Measurements from ENCODE around the gene KRT37.

KRT37 gene

GRCh38 chr17:41413982-41414381 lies 10.4 kb downstream of the KRT37 start:
- H3K9me3 ChIP-seq (ENCODE audit: control insufficient read depth in 2 of 2, low read length in 2 of 2), result no peaks in the 10 kb centered on the region
- H3K4me1 ChIP-seq (ENCODE audit: control insufficient read depth in 2 of 2, insufficient read depth in 2 of 2, low read length in 2 of 2), result no peaks in the 10 kb centered on the region
- H3K4me3 ChIP-seq (ENCODE audit: low read length in 2 of 2), result no peak overlapping the region
- no peak overlapping the region for H3K9ac ChIP-seq (ENCODE audit: low read depth in 1 of 2, low read length in 2 of 2)
- no peak overlapping the region for H3K27ac ChIP-seq (ENCODE audit: low read depth in 2 of 2, low read length in 2 of 2)
- H3K36me3 ChIP-seq (ENCODE audit: control insufficient read depth in 2 of 2, insufficient read depth in 2 of 2, low read length in 2 of 2), result no peaks in the 10 kb centered on the region
- H3K27me3 ChIP-seq (ENCODE audit: control insufficient read depth in 2 of 2, insufficient read depth in 2 of 2, low read length in 2 of 2), result no peaks in the 10 kb centered on the region

GRCh38 chr17:41413353-41413957 lies 10.9 kb downstream of the KRT37 start:
- H3K4me3 ChIP-seq (ENCODE audit: low read length in 2 of 2), result no peak overlapping the region

GRCh38 chr17:41411072-41411840 lies 13.1 kb downstream of the KRT37 start:
- no peak overlapping the region for H3K4me3 ChIP-seq (ENCODE audit: low read length in 2 of 2)
- no peak overlapping the region for H3K9ac ChIP-seq (ENCODE audit: low read depth in 1 of 2, low read length in 2 of 2)
- H3K9me3 ChIP-seq (ENCODE audit: control insufficient read depth in 2 of 2, low read length in 2 of 2), result no peaks in the 10 kb centered on the region

More at GRCh38 chr17:41413353-41413957, 10.9 kb downstream of the KRT37 start:
- H3K27me3 ChIP-seq (ENCODE audit: control insufficient read depth in 2 of 2, insufficient read depth in 2 of 2, low read length in 2 of 2), result peaks cover 0 to 4% of the 10 kb centered on the region in 2 donors
- no peak overlapping the region for H3K27ac ChIP-seq (ENCODE audit: low read depth in 2 of 2, low read length in 2 of 2)
- H3K9ac ChIP-seq (ENCODE audit: low read depth in 1 of 2, low read length in 2 of 2), result no peak overlapping the region
- no peaks in the 10 kb centered on the region for H3K36me3 ChIP-seq (ENCODE audit: control insufficient read depth in 2 of 2, insufficient read depth in 2 of 2, low read length in 2 of 2)
- H3K9me3 ChIP-seq (ENCODE audit: control insufficient read depth in 2 of 2, low read length in 2 of 2), result no peaks in the 10 kb centered on the region
- no peaks in the 10 kb centered on the region for H3K4me1 ChIP-seq (ENCODE audit: control insufficient read depth in 2 of 2, insufficient read depth in 2 of 2, low read length in 2 of 2)

GRCh38 chr17:41407226-41407625 lies 17.2 kb downstream of the KRT37 start:
- no peaks in the 10 kb centered on the region for H3K36me3 ChIP-seq (ENCODE audit: control insufficient read depth in 2 of 2, insufficient read depth in 2 of 2, low read length in 2 of 2)
- H3K4me1 ChIP-seq (ENCODE audit: control insufficient read depth in 2 of 2, insufficient read depth in 2 of 2, low read length in 2 of 2), result no peaks in the 10 kb centered on the region
- H3K27me3 ChIP-seq (ENCODE audit: control insufficient read depth in 2 of 2, insufficient read depth in 2 of 2, low read length in 2 of 2), result peaks cover 0 to 4% of the 10 kb centered on the region in 2 donors
- H3K9me3 ChIP-seq (ENCODE audit: control insufficient read depth in 2 of 2, low read length in 2 of 2), result no peaks in the 10 kb centered on the region
- no peak overlapping the region for H3K9ac ChIP-seq (ENCODE audit: low read depth in 1 of 2, low read length in 2 of 2)
- no peak overlapping the region for H3K4me3 ChIP-seq (ENCODE audit: low read length in 2 of 2)
- H3K27ac ChIP-seq (ENCODE audit: low read depth in 2 of 2, low read length in 2 of 2), result no peak overlapping the region

More at GRCh38 chr17:41411072-41411840, 13.1 kb downstream of the KRT37 start:
- Histone ChIP-seq H3K27ac (ENCODE audit: low read depth in 2 of 2, low read length in 2 of 2) (no peak overlapping the region), H3K36me3 (ENCODE audit: control insufficient read depth in 2 of 2, insufficient read depth in 2 of 2, low read length in 2 of 2) (no peaks in the 10 kb centered on the region), H3K4me1 (ENCODE audit: control insufficient read depth in 2 of 2, insufficient read depth in 2 of 2, low read length in 2 of 2) (no peaks in the 10 kb centered on the region), H3K27me3 (ENCODE audit: control insufficient read depth in 2 of 2, insufficient read depth in 2 of 2, low read length in 2 of 2) (peaks cover 0 to 4% of the 10 kb centered on the region in 2 donors)

- H3K9me3 ChIP-seq (ENCODE audit: control insufficient read depth in 2 of 2, low read length in 2 of 2), result no peaks in the 10 kb centered on the region
- H3K27ac ChIP-seq (ENCODE audit: low read depth in 2 of 2, low read length in 2 of 2), result no peak overlapping the region
- no peak overlapping the region for H3K9ac ChIP-seq (ENCODE audit: low read depth in 1 of 2, low read length in 2 of 2)
- no peaks in the 10 kb centered on the region for H3K4me1 ChIP-seq (ENCODE audit: control insufficient read depth in 2 of 2, insufficient read depth in 2 of 2, low read length in 2 of 2)
- H3K27me3 ChIP-seq (ENCODE audit: control insufficient read depth in 2 of 2, insufficient read depth in 2 of 2, low read length in 2 of 2), result peaks cover 0 to 4% of the 10 kb centered on the region in 2 donors
- no peaks in the 10 kb centered on the region for H3K36me3 ChIP-seq (ENCODE audit: control insufficient read depth in 2 of 2, insufficient read depth in 2 of 2, low read length in 2 of 2)
- no peak overlapping the region for H3K4me3 ChIP-seq (ENCODE audit: low read length in 2 of 2)
These were observed 18.2 kb downstream of the KRT37 start for GRCh38 chr17:41406205-41406604.

GRCh38 chr17:41404024-41404671 lies 20.2 kb downstream of the KRT37 start:
- H3K36me3 ChIP-seq (ENCODE audit: control insufficient read depth in 2 of 2, insufficient read depth in 2 of 2, low read length in 2 of 2), result no peaks in the 10 kb centered on the region
- H3K9ac ChIP-seq (ENCODE audit: low read depth in 1 of 2, low read length in 2 of 2), result no peak overlapping the region
- no peaks in the 10 kb centered on the region for H3K4me1 ChIP-seq (ENCODE audit: control insufficient read depth in 2 of 2, insufficient read depth in 2 of 2, low read length in 2 of 2)
- no peak overlapping the region for H3K27ac ChIP-seq (ENCODE audit: low read depth in 2 of 2, low read length in 2 of 2)
- H3K9me3 ChIP-seq (ENCODE audit: control insufficient read depth in 2 of 2, low read length in 2 of 2), result no peaks in the 10 kb centered on the region
- no peak overlapping the region for H3K4me3 ChIP-seq (ENCODE audit: low read length in 2 of 2)
- H3K27me3 ChIP-seq (ENCODE audit: control insufficient read depth in 2 of 2, insufficient read depth in 2 of 2, low read length in 2 of 2), result peaks cover 0 to 4% of the 10 kb centered on the region in 2 donors

- Histone ChIP-seq H3K9me3 (ENCODE audit: control insufficient read depth in 2 of 2, low read length in 2 of 2) (no peaks in the 10 kb centered on the region), H3K27ac (ENCODE audit: low read depth in 2 of 2, low read length in 2 of 2) (no peak overlapping the region)
These were observed 20.9 kb downstream of the KRT37 start for GRCh38 chr17:41403404-41404023.

GRCh38 chr17:41402161-41402560 lies 22.2 kb downstream of the KRT37 start:
- H3K4me1 ChIP-seq (ENCODE audit: control insufficient read depth in 2 of 2, insufficient read depth in 2 of 2, low read length in 2 of 2), result no peaks in the 10 kb centered on the region
- H3K36me3 ChIP-seq (ENCODE audit: control insufficient read depth in 2 of 2, insufficient read depth in 2 of 2, low read length in 2 of 2), result no peaks in the 10 kb centered on the region
- no peak overlapping the region for H3K9ac ChIP-seq (ENCODE audit: low read depth in 1 of 2, low read length in 2 of 2)
- H3K27me3 ChIP-seq (ENCODE audit: control insufficient read depth in 2 of 2, insufficient read depth in 2 of 2, low read length in 2 of 2), result no peaks in the 10 kb centered on the region
- no peaks in the 10 kb centered on the region for H3K9me3 ChIP-seq (ENCODE audit: control insufficient read depth in 2 of 2, low read length in 2 of 2)
- H3K4me3 ChIP-seq (ENCODE audit: low read length in 2 of 2), result no peak overlapping the region
- no peak overlapping the region for H3K27ac ChIP-seq (ENCODE audit: low read depth in 2 of 2, low read length in 2 of 2)

More at GRCh38 chr17:41403404-41404023, 20.9 kb downstream of the KRT37 start:
- Histone ChIP-seq H3K4me1 (ENCODE audit: control insufficient read depth in 2 of 2, insufficient read depth in 2 of 2, low read length in 2 of 2) (no peaks in the 10 kb centered on the region), H3K27me3 (ENCODE audit: control insufficient read depth in 2 of 2, insufficient read depth in 2 of 2, low read length in 2 of 2) (no peaks in the 10 kb centered on the region), H3K4me3 (ENCODE audit: low read length in 2 of 2) (no peak overlapping the region), H3K9ac (ENCODE audit: low read depth in 1 of 2, low read length in 2 of 2) (no peak overlapping the region), H3K36me3 (ENCODE audit: control insufficient read depth in 2 of 2, insufficient read depth in 2 of 2, low read length in 2 of 2) (no peaks in the 10 kb centered on the region)

- Histone ChIP-seq H3K9me3 (ENCODE audit: control insufficient read depth in 2 of 2, low read length in 2 of 2) (no peaks in the 10 kb centered on the region), H3K4me1 (ENCODE audit: control insufficient read depth in 2 of 2, insufficient read depth in 2 of 2, low read length in 2 of 2) (no peaks in the 10 kb centered on the region), H3K27ac (ENCODE audit: low read depth in 2 of 2, low read length in 2 of 2) (no peak within 1 kb of the TSS), H3K9ac (ENCODE audit: low read depth in 1 of 2, low read length in 2 of 2) (no peak within 1 kb of the TSS), H3K36me3 (ENCODE audit: control insufficient read depth in 2 of 2, insufficient read depth in 2 of 2, low read length in 2 of 2) (no peaks in the 10 kb centered on the region), H3K4me3 (ENCODE audit: low read length in 2 of 2) (no peak within 1 kb of the TSS), H3K27me3 (ENCODE audit: control insufficient read depth in 2 of 2, insufficient read depth in 2 of 2, low read length in 2 of 2) (peaks cover 0 to 3% of the 10 kb centered on the region in 2 donors)
These were observed 27.3 kb downstream of the KRT37 start, which contains the start of gene KRT31 for GRCh38 chr17:41396996-41397660. Gene KRT31, minus strand, starts transcription at chr17:41397608. Its CDS starts 69 bp downstream, at chr17:41397539.

Data from mucosa of rectum (tissue), 2 donors.